HTERT RPE-1 (cell line): ENCODE results near the gene WBP2.

ENCODE experiments used
- in situ Hi-C: fragments of 300-500 bp; cut with MboI; formaldehyde crosslinking; loops from 4 replicates; pipeline ENCODE4 v1.14.3; 2020; ENCODE audit warnings: low sequenced_read_pairs

Gene WBP2

GRCh38 chr17:75846692-75847613 is 8.2 kb downstream of the WBP2 start:
- in situ Hi-C loops, result no loop called here

GRCh38 chr17:75845933-75846691 is 9.0 kb downstream of the WBP2 start:
- in situ Hi-C loops, result no loop called here

- in situ Hi-C loops, result no loop called here
These were observed 9.9 kb downstream of the WBP2 start for GRCh38 chr17:75845058-75845711.

- in situ Hi-C loops, result no loop called here
These were observed 10.5 kb downstream of the WBP2 start for GRCh38 chr17:75844530-75845057.

- in situ Hi-C loops, result no loop called here
These were observed 11.3 kb downstream of the WBP2 start, which contains the start of gene UNC13D for GRCh38 chr17:75843577-75844529. Gene UNC13D (minus strand): TSS chr17:75844404. CDS start chr17:75844337, 67 bp downstream.

- in situ Hi-C loops, result no loop called here
These were observed 12.1 kb downstream of the WBP2 start for GRCh38 chr17:75842963-75843576.

- in situ Hi-C loops, result no loop called here
These were observed 12.7 kb downstream of the WBP2 start for GRCh38 chr17:75842411-75842810.

- in situ Hi-C loops, result no loop called here
These were observed 14.4 kb downstream of the WBP2 start for GRCh38 chr17:75840799-75841164.

GRCh38 chr17:75839942-75840798 is 15.0 kb downstream of the WBP2 start:
- in situ Hi-C loops, result no loop called here

- in situ Hi-C loops, result no loop called here
These were observed 16.7 kb downstream of the WBP2 start for GRCh38 chr17:75838410-75838809.

- in situ Hi-C loops, result no loop called here
These were observed 17.2 kb downstream of the WBP2 start for GRCh38 chr17:75837899-75838298.

- in situ Hi-C loops, result no loop called here
These were observed 18.5 kb downstream of the WBP2 start for GRCh38 chr17:75836605-75837004.

- in situ Hi-C loops, result no loop called here
These were observed 19.5 kb downstream of the WBP2 start for GRCh38 chr17:75835654-75835987.

- in situ Hi-C loops, result no loop called here
These were observed 20.0 kb downstream of the WBP2 start for GRCh38 chr17:75834928-75835653.

GRCh38 chr17:75834279-75834920 is 20.7 kb downstream of the WBP2 start:
- in situ Hi-C loops, result no loop called here

GRCh38 chr17:75832652-75833400 is 22.3 kb downstream of the WBP2 start:
- in situ Hi-C loops, result no loop called here

GRCh38 chr17:75832164-75832651 is 22.9 kb downstream of the WBP2 start:
- in situ Hi-C loops, result no loop called here
